Esophagus squamous epithelium (tissue), 4 donors: Measurements from ENCODE around the gene SLC39A1.

Source experiments
- POLR2A ChIP-seq, 4 donors: fragments of 450-650 bp; IDR thresholded peaks; one replicate each; pipeline ENCODE4 v1.6.1; 2017; ENCODE audit warnings: antibody characterized with exemption in 4 of 4, mild to moderate bottlenecking in 4 of 4, moderate library complexity in 3 of 4
- TF ChIP-seq, protein P1 (sequence below), 6 experiments: fragments of 450-650 bp in 4 of 6; fragments of 200-600 bp in 2 of 6; sonication (generic) in 2 of 6; IDR thresholded peaks; one replicate each; pipeline ENCODE4 v1.5.1; 2016 to 2019; ENCODE audit warnings: antibody characterized with exemption in 6 of 6, mild to moderate bottlenecking in 4 of 6, moderate library complexity in 4 of 6

DNA sequence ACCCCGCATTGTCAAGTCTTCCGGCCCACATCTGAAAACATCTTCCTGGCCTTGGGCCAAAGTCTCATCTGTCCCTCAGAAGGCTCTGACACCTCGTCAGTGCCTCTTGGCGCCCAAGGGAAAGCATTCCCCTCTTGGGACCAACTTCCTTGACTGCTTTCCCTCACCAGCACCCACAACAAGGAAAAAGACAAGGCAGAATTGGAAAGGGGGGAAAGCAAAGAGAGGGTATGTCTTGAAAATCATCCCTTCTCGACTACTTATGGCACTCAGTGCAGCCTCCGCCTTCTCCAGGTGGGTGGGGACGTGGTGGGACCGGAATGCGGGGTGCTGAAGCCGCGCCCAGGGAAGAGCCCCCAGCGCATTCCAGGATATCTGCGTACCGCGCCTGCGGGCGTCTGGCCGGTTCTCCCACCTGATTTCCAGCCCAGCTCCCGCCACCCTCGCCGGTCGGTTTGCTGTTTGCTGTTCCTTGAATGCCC, 554 bp upstream of the SLC39A1 start:
- TF ChIP-seq POLR2A (IDR thresholded peaks at IDR 0.05): no peak
- TF ChIP-seq, protein P1, sequence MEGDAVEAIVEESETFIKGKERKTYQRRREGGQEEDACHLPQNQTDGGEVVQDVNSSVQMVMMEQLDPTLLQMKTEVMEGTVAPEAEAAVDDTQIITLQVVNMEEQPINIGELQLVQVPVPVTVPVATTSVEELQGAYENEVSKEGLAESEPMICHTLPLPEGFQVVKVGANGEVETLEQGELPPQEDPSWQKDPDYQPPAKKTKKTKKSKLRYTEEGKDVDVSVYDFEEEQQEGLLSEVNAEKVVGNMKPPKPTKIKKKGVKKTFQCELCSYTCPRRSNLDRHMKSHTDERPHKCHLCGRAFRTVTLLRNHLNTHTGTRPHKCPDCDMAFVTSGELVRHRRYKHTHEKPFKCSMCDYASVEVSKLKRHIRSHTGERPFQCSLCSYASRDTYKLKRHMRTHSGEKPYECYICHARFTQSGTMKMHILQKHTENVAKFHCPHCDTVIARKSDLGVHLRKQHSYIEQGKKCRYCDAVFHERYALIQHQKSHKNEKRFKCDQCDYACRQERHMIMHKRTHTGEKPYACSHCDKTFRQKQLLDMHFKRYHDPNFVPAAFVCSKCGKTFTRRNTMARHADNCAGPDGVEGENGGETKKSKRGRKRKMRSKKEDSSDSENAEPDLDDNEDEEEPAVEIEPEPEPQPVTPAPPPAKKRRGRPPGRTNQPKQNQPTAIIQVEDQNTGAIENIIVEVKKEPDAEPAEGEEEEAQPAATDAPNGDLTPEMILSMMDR (IDR thresholded peaks at IDR 0.05): no peak
